Measurements from ENCODE around the gene PLCB1.

The PLCB1 gene

DNA sequence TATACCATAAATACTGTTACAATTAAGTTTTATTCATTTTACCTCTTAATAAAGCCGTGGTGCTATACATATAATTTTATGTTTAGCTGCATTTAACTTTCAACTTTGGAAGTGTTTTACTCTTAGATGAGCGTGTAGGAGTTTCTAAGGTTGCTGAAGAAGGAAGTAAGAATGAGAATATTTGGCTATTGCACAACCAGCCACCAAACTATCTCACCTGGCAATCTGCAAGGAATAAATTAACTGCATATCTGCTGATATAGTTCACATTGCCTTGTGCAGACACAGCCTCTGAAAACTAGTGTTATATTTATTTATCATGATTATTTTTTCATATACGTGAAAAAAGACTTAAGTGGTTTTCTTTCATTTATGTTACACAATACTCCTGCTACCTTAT, 230.4 kb downstream of the PLCB1 start:
- no peak for TF ChIP-seq TAF1 (IDR thresholded peaks at IDR 0.05; ENCODE audit: borderline replicate concordance, insufficient read depth, low read length)
- TF ChIP-seq, protein P1, sequence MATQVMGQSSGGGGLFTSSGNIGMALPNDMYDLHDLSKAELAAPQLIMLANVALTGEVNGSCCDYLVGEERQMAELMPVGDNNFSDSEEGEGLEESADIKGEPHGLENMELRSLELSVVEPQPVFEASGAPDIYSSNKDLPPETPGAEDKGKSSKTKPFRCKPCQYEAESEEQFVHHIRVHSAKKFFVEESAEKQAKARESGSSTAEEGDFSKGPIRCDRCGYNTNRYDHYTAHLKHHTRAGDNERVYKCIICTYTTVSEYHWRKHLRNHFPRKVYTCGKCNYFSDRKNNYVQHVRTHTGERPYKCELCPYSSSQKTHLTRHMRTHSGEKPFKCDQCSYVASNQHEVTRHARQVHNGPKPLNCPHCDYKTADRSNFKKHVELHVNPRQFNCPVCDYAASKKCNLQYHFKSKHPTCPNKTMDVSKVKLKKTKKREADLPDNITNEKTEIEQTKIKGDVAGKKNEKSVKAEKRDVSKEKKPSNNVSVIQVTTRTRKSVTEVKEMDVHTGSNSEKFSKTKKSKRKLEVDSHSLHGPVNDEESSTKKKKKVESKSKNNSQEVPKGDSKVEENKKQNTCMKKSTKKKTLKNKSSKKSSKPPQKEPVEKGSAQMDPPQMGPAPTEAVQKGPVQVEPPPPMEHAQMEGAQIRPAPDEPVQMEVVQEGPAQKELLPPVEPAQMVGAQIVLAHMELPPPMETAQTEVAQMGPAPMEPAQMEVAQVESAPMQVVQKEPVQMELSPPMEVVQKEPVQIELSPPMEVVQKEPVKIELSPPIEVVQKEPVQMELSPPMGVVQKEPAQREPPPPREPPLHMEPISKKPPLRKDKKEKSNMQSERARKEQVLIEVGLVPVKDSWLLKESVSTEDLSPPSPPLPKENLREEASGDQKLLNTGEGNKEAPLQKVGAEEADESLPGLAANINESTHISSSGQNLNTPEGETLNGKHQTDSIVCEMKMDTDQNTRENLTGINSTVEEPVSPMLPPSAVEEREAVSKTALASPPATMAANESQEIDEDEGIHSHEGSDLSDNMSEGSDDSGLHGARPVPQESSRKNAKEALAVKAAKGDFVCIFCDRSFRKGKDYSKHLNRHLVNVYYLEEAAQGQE (IDR thresholded peaks at IDR 0.05; ENCODE audit: insufficient read depth in 1 of 2, low read depth in 2 of 2, low read length in 2 of 2), result no peak
- no peak for TF ChIP-seq SIN3A (IDR thresholded peaks at IDR 0.05; ENCODE audit: borderline replicate concordance, insufficient read depth, low read length)
- no peak for TF ChIP-seq FOXP2 (optimal IDR thresholded peaks at IDR 0.05; ENCODE audit: borderline replicate concordance, extremely low read depth, extremely low read length, insufficient read depth)
- no peak for TF ChIP-seq POLR2AphosphoS5 (IDR thresholded peaks at IDR 0.05; ENCODE audit: low read depth, low read length)

DNA sequence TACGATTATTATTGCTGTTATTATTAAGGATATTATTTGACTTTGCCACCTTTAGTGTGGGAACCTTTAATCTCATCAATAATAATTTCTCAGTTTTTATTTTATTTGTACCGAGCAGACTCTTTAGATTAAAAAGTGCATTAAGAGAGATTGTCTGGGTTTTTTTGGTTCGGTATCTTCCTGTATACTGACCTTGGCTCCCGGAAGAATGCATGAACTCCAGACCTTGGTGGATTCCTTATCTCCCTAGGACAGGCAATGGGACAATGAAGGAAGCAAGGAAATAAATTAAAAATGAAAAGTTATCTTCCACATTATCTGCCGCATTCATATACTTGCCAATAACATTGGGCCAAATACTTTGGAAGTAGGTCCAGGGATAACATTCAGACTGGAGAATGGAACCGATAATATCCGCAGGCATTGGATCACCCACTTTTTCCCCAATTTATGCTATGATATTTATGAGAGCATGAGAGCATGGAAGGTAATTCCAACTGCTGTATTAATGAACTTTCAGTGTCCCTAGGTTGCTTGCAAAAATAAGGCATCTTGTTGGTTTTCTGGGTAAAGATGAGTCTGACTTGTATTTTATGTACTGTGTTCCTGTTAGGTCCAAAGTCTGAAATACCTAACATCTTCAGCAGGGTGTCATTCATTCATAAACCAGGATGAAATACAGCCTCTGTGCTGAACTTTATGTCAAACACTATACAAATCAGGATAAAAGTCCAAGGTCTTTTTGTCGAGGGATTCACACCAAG, 232.1 kb downstream of the PLCB1 start:
- TF ChIP-seq FOXP2 (optimal IDR thresholded peaks at IDR 0.05; ENCODE audit: borderline replicate concordance, extremely low read depth, extremely low read length, insufficient read depth), result no peak
- TF ChIP-seq, protein P1 (IDR thresholded peaks at IDR 0.05; ENCODE audit: insufficient read depth in 1 of 2, low read depth in 2 of 2, low read length in 2 of 2), result no peak

DNA sequence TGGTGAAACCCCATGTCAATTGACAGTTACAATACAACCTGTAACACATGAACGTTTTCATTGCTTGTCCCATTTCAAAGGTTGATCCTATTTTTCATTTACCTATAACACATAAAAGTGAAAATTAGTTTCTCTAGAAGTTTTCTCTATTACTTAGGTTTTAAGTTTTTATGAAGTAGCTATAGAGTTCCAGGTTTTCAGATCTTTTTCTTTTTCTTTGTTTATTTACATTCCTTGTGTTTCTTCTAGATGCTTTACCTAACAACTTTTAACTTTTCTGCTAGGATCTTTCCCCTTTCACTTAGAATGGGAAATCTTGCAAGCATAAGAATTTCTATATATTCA, 232.6 kb downstream of the PLCB1 start:
- TF ChIP-seq FOXP2 (optimal IDR thresholded peaks at IDR 0.05; ENCODE audit: borderline replicate concordance, extremely low read depth, extremely low read length, insufficient read depth) (no peak), TAF1 (IDR thresholded peaks at IDR 0.05; ENCODE audit: borderline replicate concordance, insufficient read depth, low read length) (no peak), SIN3A (IDR thresholded peaks at IDR 0.05; ENCODE audit: borderline replicate concordance, insufficient read depth, low read length) (no peak), POLR2AphosphoS5 (IDR thresholded peaks at IDR 0.05; ENCODE audit: low read depth, low read length) (no peak)
- TF ChIP-seq, protein P1 (IDR thresholded peaks at IDR 0.05; ENCODE audit: insufficient read depth in 1 of 2, low read depth in 2 of 2, low read length in 2 of 2), result no peak

DNA sequence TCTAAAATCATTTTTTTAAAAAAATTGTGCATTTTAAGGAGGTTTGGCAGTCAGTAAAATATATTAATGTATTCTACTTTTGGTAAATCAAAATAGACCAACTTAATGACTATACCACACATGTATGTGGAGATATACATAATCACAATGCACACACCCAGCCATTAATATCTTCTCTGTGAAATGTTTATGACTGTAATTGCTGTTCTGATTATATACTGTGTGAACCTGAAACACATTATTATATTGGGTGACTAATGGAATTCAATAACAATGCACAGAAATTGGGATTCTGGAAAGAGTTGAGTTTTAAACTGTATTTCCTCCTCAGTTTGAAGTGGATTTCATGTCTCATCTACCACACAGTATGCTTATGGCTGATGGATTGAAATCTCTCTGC, 233.6 kb downstream of the PLCB1 start:
- TF ChIP-seq, protein P1 (IDR thresholded peaks at IDR 0.05; ENCODE audit: insufficient read depth in 1 of 2, low read depth in 2 of 2, low read length in 2 of 2), result no peak

DNA sequence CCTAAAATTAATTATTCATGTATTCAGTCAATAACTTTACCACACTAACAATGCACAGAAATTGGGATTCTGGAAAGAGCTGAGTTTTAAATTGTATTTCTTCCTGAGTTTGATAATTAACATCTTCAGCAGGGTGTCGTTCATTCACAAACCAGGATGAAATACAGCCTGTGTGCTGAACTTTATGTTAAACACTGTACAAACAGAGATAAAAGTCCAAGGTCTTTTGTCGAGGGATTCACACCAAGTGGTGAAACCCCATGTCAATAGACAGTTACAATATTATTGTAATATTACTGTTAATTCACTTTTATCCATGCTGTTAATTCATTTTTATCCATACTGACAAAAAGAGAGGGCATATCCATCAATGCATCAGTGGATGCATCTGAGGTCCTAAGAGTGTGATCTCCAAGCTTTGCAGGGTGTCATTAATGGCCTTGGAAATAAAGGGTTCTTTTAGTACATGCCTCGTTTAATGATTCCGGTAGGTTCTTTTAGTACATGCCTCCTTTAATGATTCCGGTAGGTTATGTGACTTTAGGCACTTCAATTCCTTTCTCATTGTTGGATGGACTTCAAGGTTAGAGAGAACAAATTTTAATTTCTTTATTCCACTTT, 234.3 kb downstream of the PLCB1 start:
- TF ChIP-seq, protein P1 (IDR thresholded peaks at IDR 0.05; ENCODE audit: insufficient read depth in 1 of 2, low read depth in 2 of 2, low read length in 2 of 2), result no peak
- TF ChIP-seq SIN3A (IDR thresholded peaks at IDR 0.05; ENCODE audit: borderline replicate concordance, insufficient read depth, low read length) (no peak), FOXP2 (optimal IDR thresholded peaks at IDR 0.05; ENCODE audit: borderline replicate concordance, extremely low read depth, extremely low read length, insufficient read depth) (no peak), POLR2AphosphoS5 (IDR thresholded peaks at IDR 0.05; ENCODE audit: low read depth, low read length) (no peak), TAF1 (IDR thresholded peaks at IDR 0.05; ENCODE audit: borderline replicate concordance, insufficient read depth, low read length) (no peak)
